Testis (tissue), 2 donors: ENCODE results near the gene ARPC1A.

ENCODE experiments used
- POLR2A ChIP-seq: fragments of 450-650 bp; IDR thresholded peaks from one replicate; pipeline ENCODE4 v1.6.1; 2017; ENCODE audit warnings: antibody characterized with exemption, mild to moderate bottlenecking, moderate library complexity
- TF ChIP-seq, protein P1 (sequence below), 3 experiments: fragments of 450-650 bp in 2 of 3; fragments of 200-600 bp in 1 of 3; sonication (generic) in 1 of 3; IDR thresholded peaks; one replicate each; pipeline ENCODE4 v1.5.1; 2016 to 2019; ENCODE audit warnings: antibody characterized with exemption in 3 of 3, mild to moderate bottlenecking in 2 of 3, moderate library complexity in 1 of 3

DNA sequence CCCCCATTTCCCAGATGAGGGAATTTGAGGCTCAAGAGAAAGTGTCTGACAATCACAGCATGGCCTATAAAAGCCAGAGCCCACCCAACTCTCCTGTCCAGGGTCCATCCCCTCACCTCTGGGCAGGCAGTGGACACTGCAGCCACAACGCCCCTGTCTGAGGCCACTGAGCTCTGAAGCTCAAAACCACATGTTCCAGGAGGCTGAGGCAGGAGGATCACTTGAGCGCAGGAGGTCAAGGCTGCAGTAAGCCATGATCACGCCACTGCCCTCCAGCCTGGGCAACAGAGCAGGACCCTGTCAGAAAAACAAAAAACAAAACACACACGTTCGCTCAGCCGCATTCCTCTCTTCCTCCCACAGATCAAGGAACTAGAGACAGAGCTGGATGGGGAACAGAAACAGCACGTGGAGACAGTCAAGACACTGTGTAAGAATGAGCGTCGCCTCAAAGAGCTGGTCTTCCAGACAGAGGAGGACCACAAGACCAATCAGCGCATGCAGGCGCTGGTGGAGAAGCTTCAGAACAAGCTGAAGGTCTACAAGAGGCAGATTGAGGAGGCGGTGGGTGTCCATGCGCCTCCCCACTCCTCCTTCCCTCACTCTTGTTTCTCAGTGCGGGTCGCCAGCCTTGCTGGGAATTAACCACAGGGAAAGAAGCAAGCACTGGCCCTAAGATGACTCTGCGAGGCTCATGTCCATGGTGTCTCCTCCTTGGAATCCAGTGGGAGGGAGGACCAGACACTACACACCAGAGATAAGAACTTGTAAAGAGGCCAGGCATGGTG lies 20.0 kb upstream of the ARPC1A start:
- TF ChIP-seq, protein P1, sequence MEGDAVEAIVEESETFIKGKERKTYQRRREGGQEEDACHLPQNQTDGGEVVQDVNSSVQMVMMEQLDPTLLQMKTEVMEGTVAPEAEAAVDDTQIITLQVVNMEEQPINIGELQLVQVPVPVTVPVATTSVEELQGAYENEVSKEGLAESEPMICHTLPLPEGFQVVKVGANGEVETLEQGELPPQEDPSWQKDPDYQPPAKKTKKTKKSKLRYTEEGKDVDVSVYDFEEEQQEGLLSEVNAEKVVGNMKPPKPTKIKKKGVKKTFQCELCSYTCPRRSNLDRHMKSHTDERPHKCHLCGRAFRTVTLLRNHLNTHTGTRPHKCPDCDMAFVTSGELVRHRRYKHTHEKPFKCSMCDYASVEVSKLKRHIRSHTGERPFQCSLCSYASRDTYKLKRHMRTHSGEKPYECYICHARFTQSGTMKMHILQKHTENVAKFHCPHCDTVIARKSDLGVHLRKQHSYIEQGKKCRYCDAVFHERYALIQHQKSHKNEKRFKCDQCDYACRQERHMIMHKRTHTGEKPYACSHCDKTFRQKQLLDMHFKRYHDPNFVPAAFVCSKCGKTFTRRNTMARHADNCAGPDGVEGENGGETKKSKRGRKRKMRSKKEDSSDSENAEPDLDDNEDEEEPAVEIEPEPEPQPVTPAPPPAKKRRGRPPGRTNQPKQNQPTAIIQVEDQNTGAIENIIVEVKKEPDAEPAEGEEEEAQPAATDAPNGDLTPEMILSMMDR (IDR thresholded peaks at IDR 0.05) = no peak
- no peak for TF ChIP-seq POLR2A
